Stomach (tissue), 4 donors: ENCODE data around the gene MAGI2.

Experiments
- CTCF ChIP-seq, 7 experiments: fragments of 450-650 bp in 4 of 7; fragments of 200-600 bp in 3 of 7; sonication (generic) in 3 of 7; IDR thresholded peaks; one replicate each; pipeline ENCODE4 v1.5.1; 2016 to 2019; ENCODE audit warnings: antibody characterized with exemption in 7 of 7, control low read depth in 2 of 7, mild to moderate bottlenecking in 1 of 7
- POLR2A ChIP-seq, 4 donors: fragments of 450-650 bp; IDR thresholded peaks; one replicate each; pipeline ENCODE4 v1.6.1; 2016; ENCODE audit warnings: antibody characterized with exemption in 4 of 4, control low read depth in 2 of 4, mild to moderate bottlenecking in 1 of 4, moderate library complexity in 1 of 4

- TF ChIP-seq CTCF (IDR thresholded peaks at IDR 0.05) = no peak
- TF ChIP-seq POLR2A (IDR thresholded peaks at IDR 0.05) = no peak
Measured at GRCh38 chr7:78734626-78735025, 718.8 kb downstream of the MAGI2 start.
